Liver (tissue), 9 donors: ENCODE results near the gene HERC6. TPM values are rescaled to one million over a fixed set of nuclear protein-coding genes. Genes with fewer than 3 reads are reported as not detected.

Source experiments
- DNase-seq: peaks from one replicate; pipeline ENCODE4 v3.0.0-alpha.2; 2017; ENCODE audit warnings: low spot score
- H3K27ac ChIP-seq, 2 donors: one replicate each; pipeline ENCODE4 v1.7.0; 2013; ENCODE audit warnings: inconsistent platforms in 2 of 2, low read length in 2 of 2, control low read depth in 1 of 2, low read depth in 1 of 2, mild to moderate bottlenecking in 1 of 2
- H3K27me3 ChIP-seq, 4 donors: one replicate each; pipeline versions ENCODE4 v1.6.1 to v1.7.0; 2013; ENCODE audit warnings: low read length in 3 of 4, inconsistent platforms in 1 of 4, mild to moderate bottlenecking in 1 of 4, moderate library complexity in 1 of 4; ENCODE audit not compliant: control insufficient read depth in 4 of 4, insufficient read depth in 4 of 4
- H3K36me3 ChIP-seq, 4 donors: one replicate each; pipeline versions ENCODE4 v1.6.1 to v1.7.0; 2013; ENCODE audit warnings: low read length in 3 of 4, mild to moderate bottlenecking in 3 of 4, low read depth in 1 of 4, moderate library complexity in 1 of 4; ENCODE audit not compliant: control insufficient read depth in 4 of 4, insufficient read depth in 3 of 4
- H3K4me1 ChIP-seq, 4 donors: one replicate each; pipeline versions ENCODE4 v1.6.1 to v1.7.0; 2013; ENCODE audit warnings: low read length in 3 of 4, mild to moderate bottlenecking in 3 of 4, moderate library complexity in 1 of 4; ENCODE audit not compliant: control insufficient read depth in 4 of 4, insufficient read depth in 4 of 4
- H3K4me3 ChIP-seq, 3 donors: one replicate each; pipeline versions ENCODE4 v1.6.1 to v1.7.0; 2013; ENCODE audit warnings: low read length in 3 of 3, control low read depth in 1 of 3, low read depth in 1 of 3, mild to moderate bottlenecking in 1 of 3
- H3K9ac ChIP-seq, 2 donors: one replicate each; pipeline ENCODE4 v1.7.0; 2013; ENCODE audit warnings: low read length in 2 of 2, mild to moderate bottlenecking in 2 of 2, moderate library complexity in 2 of 2, control low read depth in 1 of 2, low read depth in 1 of 2
- H3K9me3 ChIP-seq, 4 donors: one replicate each; pipeline versions ENCODE4 v1.6.1 to v1.7.0; 2013; ENCODE audit warnings: low read length in 3 of 4; ENCODE audit not compliant: control insufficient read depth in 4 of 4
- ATF3 ChIP-seq: IDR thresholded peaks from 2 replicates; pipeline ENCODE4 v1.6.1; 2016; ENCODE audit warnings: antibody characterized with exemption
- CTCF ChIP-seq: fragments of 150-350 bp; IDR thresholded peaks from 2 replicates; pipeline ENCODE4 v1.5.1; 2017; ENCODE audit warnings: improper control_type of control experiment, low read depth, low read length; ENCODE audit not compliant: missing input control
- EGR1 ChIP-seq, 2 donors: IDR thresholded peaks; 2 replicates each; pipeline ENCODE4 v1.6.1; 2016 to 2018; ENCODE audit warnings: antibody characterized with exemption in 2 of 2, low read depth in 2 of 2
- FOXA1 ChIP-seq: IDR thresholded peaks from 2 replicates; pipeline ENCODE4 v1.6.1; 2016; ENCODE audit warnings: antibody characterized with exemption
- FOXA2 ChIP-seq: IDR thresholded peaks from 2 replicates; pipeline ENCODE4 v1.6.1; 2016; ENCODE audit warnings: antibody characterized with exemption
- GABPA ChIP-seq, 2 donors: IDR thresholded peaks in 1 of 2; conservative IDR thresholded peaks in 1 of 2; 2 replicates each; pipeline ENCODE4 v1.6.1; 2016; ENCODE audit warnings: antibody characterized with exemption in 2 of 2, mild to moderate bottlenecking in 1 of 2, moderate library complexity in 1 of 2
- HNF4A ChIP-seq, 2 donors: conservative IDR thresholded peaks; 2 replicates each; pipeline ENCODE4 v1.6.1; 2016; ENCODE audit warnings: antibody characterized with exemption in 2 of 2, mild to moderate bottlenecking in 2 of 2
- HNF4G ChIP-seq: IDR thresholded peaks from 2 replicates; pipeline ENCODE4 v1.6.1; 2016; ENCODE audit warnings: antibody characterized with exemption
- JUND ChIP-seq, 2 donors: IDR thresholded peaks; 2 replicates each; pipeline ENCODE4 v1.6.1; 2016; ENCODE audit warnings: antibody characterized with exemption in 2 of 2
- MAX ChIP-seq: IDR thresholded peaks from 2 replicates; pipeline ENCODE4 v1.6.1; 2016; ENCODE audit warnings: antibody characterized with exemption
- NR2F2 ChIP-seq: IDR thresholded peaks from 2 replicates; pipeline ENCODE4 v1.6.1; 2016; ENCODE audit warnings: antibody characterized with exemption
- RAD21 ChIP-seq, 2 donors: IDR thresholded peaks; 2 replicates each; pipeline ENCODE4 v1.6.1; 2016; ENCODE audit warnings: antibody characterized with exemption in 2 of 2, mild to moderate bottlenecking in 2 of 2
- REST ChIP-seq: IDR thresholded peaks from 2 replicates; pipeline ENCODE4 v1.6.1; 2016; ENCODE audit warnings: antibody characterized with exemption, mild to moderate bottlenecking
- RXRA ChIP-seq, 2 donors: IDR thresholded peaks; 2 replicates each; pipeline ENCODE4 v1.6.1; 2017 to 2018; ENCODE audit warnings: antibody characterized with exemption in 2 of 2, mild to moderate bottlenecking in 1 of 2
- SP1 ChIP-seq: IDR thresholded peaks from 2 replicates; pipeline ENCODE4 v1.6.1; 2018; ENCODE audit warnings: antibody characterized with exemption, mild to moderate bottlenecking
- TAF1 ChIP-seq: conservative IDR thresholded peaks from 2 replicates; pipeline ENCODE4 v1.6.1; 2016; ENCODE audit warnings: antibody characterized with exemption, mild to moderate bottlenecking
- YY1 ChIP-seq: IDR thresholded peaks from 2 replicates; pipeline ENCODE4 v1.6.1; 2016; ENCODE audit warnings: antibody characterized with exemption, mild to moderate bottlenecking
- ZBTB33 ChIP-seq: IDR thresholded peaks from 2 replicates; pipeline ENCODE4 v1.6.1; 2016; ENCODE audit warnings: antibody characterized with exemption
- WGBS: extraction: QIAGEN DNeasy Blood & Tissue Kit; methylation state at CpG from one replicate; pipeline ENCODE4 v1.1.7; 2013; 5-methylcytosine and 5-hydroxymethylcytosine counted together
- polyA plus RNA-seq, 2 donors: library from polyadenylated mRNA; stranded (reverse) in 1 of 2; unstranded in 1 of 2; fragments of 200-250 nt in 1 of 2; fragments of >200 nt in 1 of 2; fragmentation: Nextera tagmentation in 1 of 2; extraction: Ambion mirVana in 1 of 2; gene quantifications; one replicate each; pipeline versions ENCODE4 v1.2.1 to v1.2.3, GENCODE V29; 2013 to 2015
- total RNA-seq, 2 donors: library from RNA; depleted of rRNA; stranded (reverse); fragments of >200 nt; gene quantifications; one replicate each; pipeline ENCODE4 v1.2.3, GENCODE V29; 2014
- donor health status: healthy.
- donor health status: healthy.
- donor health status: healthy.
- donor health status: healthy.
- donor health status: healthy.

Gene HERC6
- total and polyA plus RNA-seq, 4 donors, result 1.5 to 3.8 (median 2.6) TPM

- peak within 1 kb of the TSS in 1 of 2 donors; percentile 47 for H3K9ac ChIP-seq
- H3K27me3 ChIP-seq, result no peaks in the 10 kb centered on the region
- no peaks in the 10 kb centered on the region for H3K9me3 ChIP-seq
- no peaks in the 10 kb centered on the region for H3K36me3 ChIP-seq
- H3K27ac ChIP-seq, result peak within 1 kb of the TSS; percentile 68 to 69
- TF ChIP-seq SP1 (peak; percentile 93), HNF4G (peak; percentile 71), HNF4A (conservative IDR thresholded peaks at IDR 0.05) (peak; percentile 86 to 92), YY1 (peak; percentile 94), ATF3 (peak; percentile 25), JUND (IDR thresholded peaks at IDR 0.05) (peak; percentile 68 to 79), RXRA (IDR thresholded peaks at IDR 0.05) (peak; percentile 94 to 95), RAD21 (IDR thresholded peaks at IDR 0.05) (peak; percentile 84 to 87), TAF1 (peak; percentile 68), MAX (peak; percentile 98), EGR1 (IDR thresholded peaks at IDR 0.05; ENCODE audit: low read depth in 2 of 2) (peak; percentile 51 to 81), NR2F2 (peak; percentile 88), CTCF (peak; percentile 68), GABPA (IDR thresholded peaks at IDR 0.05 in 1 of 2, conservative IDR thresholded peaks at IDR 0.05 in 1 of 2) (peak in 1 of 2 donors; percentile 79), REST (peak; percentile 77), FOXA2 (peak; percentile 83), ZBTB33 (peak; percentile 79), FOXA1 (peak; percentile 90)
- WGBS, result 1% methylated on average over 57 of the region's 57 CpGs
- DNase-seq, result peak; percentile 84
- H3K4me1 ChIP-seq, result peaks cover 0 to 8% (median 3%) of the 10 kb centered on the region in 4 donors
- peak within 1 kb of the TSS; percentile 66 to 83 (median 82) for H3K4me3 ChIP-seq
These were observed 78.1 kb downstream of the HERC6 start, which contains the start of gene HERC5 for GRCh38 chr4:88456670-88457306. TSS of gene HERC5 (plus strand) at chr4:88457119. CDS start at chr4:88457270, 151 bp downstream.
